Measurements from ENCODE around the gene KLHL1.

Gene KLHL1

GRCh38 chr13:69755101-69755500 is 353.2 kb downstream of the KLHL1 start:
- ChIA-PET POLR2A (no interaction called here), CTCF (no interaction called here)
- no peak overlapping the region for H3K4me3 ChIP-seq (ENCODE audit: low read depth, low read length)
- no peak for DNase-seq (ENCODE audit: low read depth, low spot score)
- TF ChIP-seq CTCF (IDR thresholded peaks at IDR 0.05; ENCODE audit: insufficient read depth, low read length, missing control alignments), result no peak

- ChIA-PET POLR2A (no interaction called here), CTCF (no interaction called here)
- no peak for DNase-seq (ENCODE audit: low read depth, low spot score)
- TF ChIP-seq CTCF (IDR thresholded peaks at IDR 0.05; ENCODE audit: insufficient read depth, low read length, missing control alignments), result no peak
- no peak overlapping the region for H3K4me3 ChIP-seq (ENCODE audit: low read depth, low read length)
These were observed 357.0 kb downstream of the KLHL1 start for GRCh38 chr13:69751259-69751658.

- POLR2A ChIA-PET, result no interaction called here
- DNase-seq (ENCODE audit: low read depth, low spot score), result no peak
- H3K4me3 ChIP-seq (ENCODE audit: low read depth, low read length), result no peak overlapping the region
- TF ChIP-seq CTCF (IDR thresholded peaks at IDR 0.05; ENCODE audit: insufficient read depth, low read length, missing control alignments), result no peak
- CTCF ChIA-PET, result no interaction called here
These were observed 370.9 kb downstream of the KLHL1 start for GRCh38 chr13:69737129-69737935.

- no peak for DNase-seq (ENCODE audit: low read depth, low spot score)
- TF ChIP-seq CTCF (IDR thresholded peaks at IDR 0.05; ENCODE audit: insufficient read depth, low read length, missing control alignments), result no peak
- no peak overlapping the region for H3K4me3 ChIP-seq (ENCODE audit: low read depth, low read length)
- ChIA-PET CTCF (no interaction called here), POLR2A (no interaction called here)
These were observed 386.6 kb downstream of the KLHL1 start for GRCh38 chr13:69721631-69722030.

- CTCF ChIA-PET, result no interaction called here
These were observed 387.8 kb downstream of the KLHL1 start for GRCh38 chr13:69720278-69720983.

More at GRCh38 chr13:69720278-69720983, 387.8 kb downstream of the KLHL1 start:
- no peak for DNase-seq (ENCODE audit: low read depth, low spot score)
- no peak overlapping the region for H3K4me3 ChIP-seq (ENCODE audit: low read depth, low read length)
- no peak for TF ChIP-seq CTCF (IDR thresholded peaks at IDR 0.05; ENCODE audit: insufficient read depth, low read length, missing control alignments)
- POLR2A ChIA-PET, result no interaction called here

Data from AG04449 (cell line).